H1 (cell line): ENCODE data around the gene IL12RB2. TPM values are rescaled to one million over a fixed set of nuclear protein-coding genes. Genes with fewer than 3 reads are reported as not detected.

Experiments used
- CTCF ChIA-PET: fragments of 300-600 bp; sonication (Branson Sonifier 250); formaldehyde crosslinking; loops from one replicate; lab custom pipeline; 2021; ENCODE audit not compliant: partially characterized antibody; lab: Charles Lee
- POLR2A ChIA-PET: fragments of 300-600 bp; sonication (Branson Sonifier 250); formaldehyde crosslinking; loops from one replicate; lab custom pipeline; 2021; ENCODE audit warnings: inconsistent platforms; ENCODE audit not compliant: partially characterized antibody; lab: Charles Lee
- DNase-seq, 2 experiments: peaks; one replicate each; pipeline versions ENCODE4 v3.0.0 to v3.0.0-alpha.2; 2010 to 2022; ENCODE audit warnings: low spot score in 2 of 2, low read depth in 1 of 2, mixed read lengths in 1 of 2
- FAIRE-seq: peaks from 2 replicates; lab custom pipeline; 2011; peaks lifted over from hg19 to GRCh38; lab: Jason Lieb, UNC
- H2AFZ ChIP-seq: 2 replicates; pipeline ENCODE4 v1.8.1; 2012; ENCODE audit warnings: low read length, inconsistent platforms
- H2AK5ac ChIP-seq: 2 replicates; pipeline ENCODE4 v1.6.1; 2013; ENCODE audit warnings: low read depth, low read length
- H2BK120ac ChIP-seq: replicated peaks from 2 replicates; pipeline ENCODE3; 2013; ENCODE audit warnings: low read depth, low read length, inconsistent platforms
- H2BK12ac ChIP-seq: 2 replicates; pipeline ENCODE4 v1.6.1; 2013; ENCODE audit warnings: low read depth, low read length
- H2BK15ac ChIP-seq: 2 replicates; pipeline ENCODE4 v1.6.1; 2013; ENCODE audit warnings: low read length
- H2BK20ac ChIP-seq: 2 replicates; pipeline ENCODE4 v1.6.1; 2013; ENCODE audit warnings: low read length
- H2BK5ac ChIP-seq: 2 replicates; pipeline ENCODE4 v1.6.1; 2013; ENCODE audit warnings: low read depth, low read length
- H3K14ac ChIP-seq: 2 replicates; pipeline ENCODE4 v1.6.1; 2013; ENCODE audit warnings: inconsistent platforms; ENCODE audit not compliant: insufficient read length
- H3K18ac ChIP-seq: 2 replicates; pipeline ENCODE4 v1.6.1; 2013; ENCODE audit warnings: low read length; ENCODE audit errors: extremely low read depth
- H3K23ac ChIP-seq: 2 replicates; pipeline ENCODE4 v1.6.1; 2013; ENCODE audit warnings: inconsistent platforms; ENCODE audit not compliant: insufficient read length
- H3K23me2 ChIP-seq: 2 replicates; pipeline ENCODE4 v1.6.1; 2013; ENCODE audit warnings: low read depth, low read length
- H3K27ac ChIP-seq: 2 replicates; pipeline ENCODE4 v1.6.1; 2011; ENCODE audit warnings: low read depth, low read length, inconsistent platforms
- H3K27me3 ChIP-seq, 4 experiments: replicated peaks in 1 of 4; 1 replicate in 1 of 4; 2 replicates in 3 of 4; pipeline versions ENCODE4 v1.6.1 to v1.8.1; 2011 to 2013; ENCODE audit warnings: low read length in 3 of 4, mild to moderate bottlenecking in 3 of 4, inconsistent platforms in 2 of 4, mixed read lengths in 2 of 4, moderate library complexity in 1 of 4; ENCODE audit not compliant: control insufficient read depth in 3 of 4, insufficient read depth in 3 of 4; ENCODE audit errors: extremely low read depth in 1 of 4
- H3K36me3 ChIP-seq, 4 experiments: 2 replicates each; pipeline versions ENCODE4 v1.6.1 to v1.8.1; 2011 to 2013; ENCODE audit warnings: mild to moderate bottlenecking in 4 of 4, low read length in 3 of 4, moderate library complexity in 2 of 4, control low read depth in 1 of 4, inconsistent platforms in 1 of 4; ENCODE audit not compliant: insufficient read depth in 4 of 4, control insufficient read depth in 2 of 4
- H3K4ac ChIP-seq: replicated peaks from 2 replicates; pipeline ENCODE3; 2013; ENCODE audit warnings: low read length, low read depth, mixed read lengths, inconsistent platforms; ENCODE audit not compliant: insufficient read length
- H3K4me1 ChIP-seq, 4 experiments: replicated peaks in 1 of 4; 1 replicate in 1 of 4; 2 replicates in 3 of 4; pipeline versions ENCODE4 v1.6.1 to v1.8.1; 2011 to 2013; ENCODE audit warnings: low read length in 3 of 4, inconsistent platforms in 2 of 4, mixed read lengths in 1 of 4; ENCODE audit not compliant: insufficient read depth in 4 of 4, control insufficient read depth in 3 of 4
- H3K4me2 ChIP-seq, 2 experiments: 2 replicates each; pipeline versions ENCODE4 v1.6.1 to v1.8.1; 2011 to 2013; ENCODE audit warnings: low read depth in 2 of 2, low read length in 2 of 2, control low read depth in 1 of 2, inconsistent platforms in 1 of 2, mild to moderate bottlenecking in 1 of 2; ENCODE audit not compliant: insufficient read depth in 1 of 2
- H3K4me3 ChIP-seq, 4 experiments: fragments of 200-600, 300-600 bp in 1 of 4; sonication (generic), shearing (Covaris generic), sonication (Bioruptor Twin) in 1 of 4; 2 replicates each; pipeline versions ENCODE4 v1.5.1 to v1.8.1; 2011 to 2016; ENCODE audit warnings: low read length in 4 of 4, low read depth in 3 of 4, control low read depth in 2 of 4, inconsistent platforms in 2 of 4, mild to moderate bottlenecking in 2 of 4, mixed read lengths in 1 of 4, moderate library complexity in 1 of 4; ENCODE audit not compliant: insufficient read depth in 2 of 4; ENCODE audit errors: extremely low read depth in 1 of 4
- H3K56ac ChIP-seq: replicated peaks from 2 replicates; pipeline ENCODE3; 2013; ENCODE audit warnings: low read depth, mild to moderate bottlenecking, mixed read lengths, low read length, inconsistent platforms; ENCODE audit not compliant: insufficient read length
- H3K79me1 ChIP-seq: 2 replicates; pipeline ENCODE4 v1.6.1; 2013; ENCODE audit warnings: low read depth, low read length, control low read depth
- H3K79me2 ChIP-seq, 2 experiments: 2 replicates each; pipeline versions ENCODE4 v1.6.1 to v1.8.1; 2012 to 2013; ENCODE audit warnings: low read length in 2 of 2, mild to moderate bottlenecking in 2 of 2, inconsistent platforms in 1 of 2; ENCODE audit not compliant: insufficient read depth in 2 of 2, control insufficient read depth in 1 of 2
- H3K9ac ChIP-seq, 4 experiments: replicated peaks in 1 of 4; 1 replicate in 1 of 4; 2 replicates in 3 of 4; pipeline versions ENCODE4 v1.6.1 to v1.8.1; 2011 to 2013; ENCODE audit warnings: low read depth in 3 of 4, low read length in 3 of 4, control low read depth in 2 of 4, mild to moderate bottlenecking in 2 of 4, moderate library complexity in 2 of 4, inconsistent platforms in 1 of 4; ENCODE audit errors: extremely low read depth in 1 of 4
- H3K9me3 ChIP-seq, 2 experiments: 2 replicates each; pipeline versions ENCODE4 v1.6.1 to v1.8.1; 2012 to 2013; ENCODE audit warnings: mild to moderate bottlenecking in 2 of 2, moderate library complexity in 2 of 2, control low read depth in 1 of 2, inconsistent platforms in 1 of 2, low read depth in 1 of 2, low read length in 1 of 2, mixed read lengths in 1 of 2; ENCODE audit not compliant: insufficient read depth in 2 of 2
- H4K20me1 ChIP-seq, 2 experiments: replicated peaks in 1 of 2; 2 replicates each; pipeline versions ENCODE3 to v1.8.1; 2011 to 2013; ENCODE audit warnings: inconsistent platforms in 2 of 2, low read length in 2 of 2, mild to moderate bottlenecking in 1 of 2; ENCODE audit not compliant: insufficient read depth in 2 of 2, control insufficient read depth in 1 of 2
- H4K5ac ChIP-seq: 2 replicates; pipeline ENCODE4 v1.6.1; 2013; ENCODE audit warnings: low read length, low read depth, mixed read lengths, inconsistent platforms; ENCODE audit not compliant: insufficient read length
- H4K8ac ChIP-seq: 2 replicates; pipeline ENCODE4 v1.8.0; 2013; ENCODE audit warnings: mild to moderate bottlenecking, moderate library complexity, low read length, inconsistent platforms; ENCODE audit not compliant: insufficient read depth; ENCODE audit errors: extremely low read depth
- H4K91ac ChIP-seq: replicated peaks from 2 replicates; pipeline ENCODE3; 2013; ENCODE audit warnings: low read length, mixed read lengths, inconsistent platforms; ENCODE audit not compliant: insufficient read length
- ATF3 ChIP-seq: IDR thresholded peaks from 2 replicates; pipeline ENCODE4 v1.6.1; 2011; ENCODE audit warnings: low read depth, mild to moderate bottlenecking, low read length; ENCODE audit not compliant: insufficient read depth
- GABPA ChIP-seq: IDR thresholded peaks from 2 replicates; pipeline ENCODE4 v1.6.1; 2011; ENCODE audit warnings: mild to moderate bottlenecking, low read length, moderate library complexity, borderline replicate concordance; ENCODE audit not compliant: insufficient read depth
- HDAC6 ChIP-seq: IDR thresholded peaks from one replicate; pipeline ENCODE4 v1.7.1; 2012; ENCODE audit warnings: low read depth, mild to moderate bottlenecking, inconsistent platforms, low read length, moderate library complexity
- WGBS, 2 experiments: shearing (Covaris generic) in 1 of 2; methylation state at CpG; one replicate each; pipeline versions ENCODE4 v1.1.6 to v1.1.7; 2013 to 2015; ENCODE audit warnings: low lambda C conversion rate in 2 of 2, mixed read lengths in 2 of 2, inconsistent platforms in 1 of 2, low coverage in 1 of 2, missing lambda C conversion rate in 1 of 2; ENCODE audit not compliant: insufficient replicate concordance in 2 of 2, insufficient coverage in 1 of 2, insufficient read length in 1 of 2; ENCODE audit errors: extremely low coverage in 1 of 2, missing lambda C conversion rate in 1 of 2; 5-methylcytosine and 5-hydroxymethylcytosine counted together
- polyA plus RNA-seq, 7 experiments: library from polyadenylated mRNA; depleted of rRNA in 3 of 7; stranded (reverse) in 5 of 7; unstranded in 2 of 7; fragments of >200 nt in 5 of 7; fragments of 200-250 nt in 2 of 7; gene quantifications; 1 replicate in 5 of 7; 2 replicates in 1 of 7; 4 replicates in 1 of 7; pipeline versions ENCODE4 v1.2.1 to v1.2.3, GENCODE V29; 2011 to 2013; ENCODE audit warnings: missing spikeins in 2 of 7, mixed read lengths in 2 of 7
- total RNA-seq: library from RNA; stranded (reverse); fragmentation: NEBNext Ultra II Directional; extraction: Animal tissue kit (Norgen Biotek cat#: 25700); gene quantifications from 2 replicates; pipeline ENCODE4 v1.2.1, GENCODE V29; 2021

IL12RB2 gene
- total and polyA plus RNA-seq, 2 of the 8 experiments (the other 6 are each of a cell fraction or from before 2014, with no cell fraction given) = 1.4 TPM

- Histone ChIP-seq H3K4me2 (no peak overlapping the region), H2AFZ (no peak overlapping the region)
- no peak for TF ChIP-seq HDAC6
- TF ChIP-seq ATF3 = no peak
- no peak for TF ChIP-seq GABPA
These were observed 32.1 kb downstream of the IL12RB2 start for GRCh38 chr1:67339623-67340343.

More at GRCh38 chr1:67339623-67340343, 32.1 kb downstream of the IL12RB2 start:
- Histone ChIP-seq H2BK5ac (no peak overlapping the region), H3K4me1 (peaks cover 4 to 9% (median 8%) of the 10 kb centered on the region in 4 experiments; a peak in 5 of 7 replicates), H3K79me1 (no peaks in the 10 kb centered on the region), H2BK120ac (no peak overlapping the region), H4K20me1 (peaks cover 0 to 1% of the 10 kb centered on the region in 2 experiments), H3K4me3 (no peak overlapping the region), H3K23ac (no peak overlapping the region), H3K27me3 (no peaks in the 10 kb centered on the region; a peak in 2 of 7 replicates), H3K4ac (no peak overlapping the region), H4K8ac (no peak overlapping the region), H3K27ac (no peak overlapping the region), H3K23me2 (peaks cover 2% of the 10 kb centered on the region), H3K9me3 (no peaks in the 10 kb centered on the region), H2BK20ac (no peak overlapping the region), H3K36me3 (no peaks in the 10 kb centered on the region), H2BK15ac (no peak overlapping the region), H3K56ac (no peak overlapping the region), H2BK12ac (no peak overlapping the region), H3K18ac (no peak overlapping the region), H4K5ac (no peak overlapping the region), H3K79me2 (no peaks in the 10 kb centered on the region), H3K14ac (no peak overlapping the region), H3K9ac (no peak overlapping the region), H2AK5ac (no peak overlapping the region), H4K91ac (no peak overlapping the region)
- ChIA-PET CTCF (interaction anchor here (0.7 to 2.5 kb wide), 10 partner anchors 8 to 421 kb away, joined by 3 to 13 read pairs (median 3); no protein-coding TSS in a partner anchor), POLR2A (no interaction called here)
- 82% methylated on average over 7 of the region's 7 CpGs; no CpG with 5 or more reads in 1 of the 2 experiments for WGBS, 2 experiments
- FAIRE-seq (no peak), DNase-seq (no peak)
